ENCODE data around the gene PHAF1.
"Not testable (repeated sequence)": the region's sequence is repeated elsewhere in the genome, so short reads cannot be mapped to it uniquely, and the experiment has no call there.

Gene PHAF1

DNA sequence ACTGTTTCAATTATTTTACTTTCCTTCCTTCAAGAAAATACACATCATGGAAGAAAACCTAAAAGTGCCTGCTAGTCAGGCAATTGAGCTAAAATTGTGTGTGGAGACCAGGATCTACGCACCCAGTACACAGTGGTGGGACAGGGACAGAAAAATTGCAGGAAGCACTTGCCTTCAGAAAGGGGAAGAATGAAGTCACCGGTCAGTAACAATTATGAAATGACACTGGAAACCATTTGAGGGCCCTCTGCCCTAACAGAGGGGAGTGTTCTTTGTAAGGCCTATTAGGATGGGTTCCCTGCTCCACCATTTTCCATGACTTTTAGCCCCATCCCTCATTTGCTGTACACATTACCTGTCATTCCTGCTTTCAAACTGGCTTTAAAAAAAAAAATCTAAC is 4.5 kb upstream of the PHAF1 start:
- DNase-seq (ENCODE audit: low read depth) = no peak

- DNase-seq (ENCODE audit: low read depth) = no peak
Observed at GRCh38 chr16:67105881-67106280, 3.9 kb upstream of the PHAF1 start.

GRCh38 chr16:67108489-67108888 is 1.3 kb upstream of the PHAF1 start:
- DNase-seq (ENCODE audit: low read depth) = no peak

DNA sequence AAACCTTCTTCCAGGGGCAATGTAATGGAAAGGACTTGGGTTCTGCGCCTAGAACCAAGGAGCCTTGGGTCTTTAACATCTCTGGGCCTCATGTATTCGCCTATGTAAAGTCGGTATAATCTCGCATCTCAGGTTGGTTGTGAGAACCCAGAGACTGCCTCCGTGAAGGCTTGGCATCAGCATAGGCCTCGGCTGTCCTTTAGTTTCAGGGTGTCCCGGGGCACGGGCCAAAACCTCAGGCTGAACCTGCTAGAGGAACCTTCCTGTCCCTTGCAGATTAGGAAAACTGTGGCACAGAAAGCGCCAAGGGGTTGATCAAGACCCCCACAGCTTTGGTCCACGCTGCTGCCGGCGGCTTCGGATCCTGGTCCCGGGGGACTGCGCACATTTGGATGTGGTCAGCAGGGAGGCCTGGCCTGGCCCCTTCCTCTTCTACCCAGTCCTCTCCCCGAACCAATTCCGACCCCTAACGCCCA is 772 bp upstream of the PHAF1 start:
- no peak for DNase-seq (ENCODE audit: low read depth)

GRCh38 chr16:67111951-67112444 is 2.3 kb downstream of the PHAF1 start:
- no peak for DNase-seq (ENCODE audit: low read depth)

GRCh38 chr16:67112591-67113399 is 3.1 kb downstream of the PHAF1 start:
- DNase-seq (ENCODE audit: low read depth) = no peak

DNA sequence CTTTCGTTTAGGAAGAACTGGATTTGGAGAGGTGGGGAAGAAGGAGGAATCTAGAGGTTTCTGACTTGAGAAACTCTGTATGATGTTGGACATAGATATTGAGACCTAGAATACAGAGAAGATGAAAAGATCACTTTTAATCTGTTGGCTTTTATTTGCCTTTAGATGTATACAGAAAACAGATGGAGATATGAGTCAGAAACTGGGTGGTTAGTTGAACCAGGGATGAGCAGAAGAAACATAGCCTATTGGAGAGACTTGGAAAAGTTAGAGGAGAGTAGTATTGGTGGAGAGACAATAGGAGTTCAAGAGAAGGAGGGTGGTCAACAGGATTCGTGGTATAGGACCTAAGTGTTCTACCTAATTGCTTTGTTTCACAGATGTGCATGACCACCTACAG is 5.1 kb downstream of the PHAF1 start:
- no peak for DNase-seq (ENCODE audit: low read depth)

- DNase-seq (ENCODE audit: low read depth) = no peak
Observed at GRCh38 chr16:67115639-67116038, 5.9 kb downstream of the PHAF1 start.

DNA sequence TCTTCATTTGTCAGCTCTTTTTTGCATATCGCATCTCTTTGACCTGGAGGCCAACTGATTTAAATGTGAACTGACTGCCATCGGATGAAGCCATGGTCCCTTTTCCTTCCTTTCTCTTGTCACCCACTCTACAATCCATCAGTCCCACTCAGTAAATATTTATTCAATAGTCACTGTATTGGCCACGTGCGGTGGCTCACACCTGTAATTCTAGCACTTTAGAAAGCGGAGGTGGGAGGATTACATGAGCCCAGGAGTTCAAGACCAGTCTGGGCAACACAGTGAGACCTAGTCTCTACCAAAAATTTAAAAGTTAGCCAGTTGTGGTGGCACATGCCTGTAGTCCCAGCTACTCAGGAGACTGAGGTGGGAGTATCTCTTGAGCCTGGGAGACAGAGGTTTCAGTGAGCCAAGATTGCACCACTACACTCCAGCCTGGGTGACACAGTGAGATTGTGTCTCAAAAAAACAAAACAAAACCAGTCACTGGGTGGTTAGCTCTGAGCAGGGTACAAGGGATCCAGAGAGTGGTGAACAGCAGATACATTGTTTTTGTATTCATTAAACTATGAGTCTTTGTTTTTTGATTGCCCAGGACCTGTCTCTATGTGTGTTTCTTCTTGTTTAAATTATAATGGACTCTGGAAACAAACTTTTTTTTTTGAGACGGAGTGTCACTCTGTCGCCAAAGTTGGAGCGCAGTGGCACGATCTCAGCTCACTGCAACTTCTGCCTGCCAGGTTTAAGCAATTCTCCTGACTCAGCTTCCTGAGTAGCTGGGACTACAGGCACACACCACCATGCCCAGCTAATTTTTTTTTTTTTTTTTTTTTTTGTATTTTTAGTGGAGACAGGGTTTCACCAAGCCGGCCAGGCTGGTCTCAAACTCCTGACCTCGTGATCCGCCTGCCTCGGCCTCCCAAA is 6.9 kb downstream of the PHAF1 start:
- no peak for DNase-seq (ENCODE audit: low read depth)

DNA sequence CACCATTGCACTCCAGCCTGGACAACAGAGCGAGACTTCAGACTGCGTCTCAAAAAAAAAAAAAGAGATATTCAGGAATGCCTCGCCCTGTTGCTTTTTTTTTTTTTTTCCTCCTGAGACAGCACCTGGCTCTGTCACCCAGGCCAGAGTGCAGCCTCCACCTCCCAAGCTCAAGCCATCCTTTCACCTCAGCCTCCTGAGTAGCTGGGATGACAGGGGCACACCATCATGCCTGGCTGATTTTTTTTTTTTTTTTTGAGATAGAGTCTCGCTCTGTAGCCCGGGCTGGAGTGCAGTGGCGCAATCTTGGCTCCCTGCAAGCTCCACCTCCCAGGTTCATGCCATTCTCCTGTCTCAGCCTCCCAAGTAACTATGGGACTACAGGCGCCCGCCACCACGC is 8.0 kb downstream of the PHAF1 start:
- no peak for DNase-seq (ENCODE audit: low read depth)

DNA sequence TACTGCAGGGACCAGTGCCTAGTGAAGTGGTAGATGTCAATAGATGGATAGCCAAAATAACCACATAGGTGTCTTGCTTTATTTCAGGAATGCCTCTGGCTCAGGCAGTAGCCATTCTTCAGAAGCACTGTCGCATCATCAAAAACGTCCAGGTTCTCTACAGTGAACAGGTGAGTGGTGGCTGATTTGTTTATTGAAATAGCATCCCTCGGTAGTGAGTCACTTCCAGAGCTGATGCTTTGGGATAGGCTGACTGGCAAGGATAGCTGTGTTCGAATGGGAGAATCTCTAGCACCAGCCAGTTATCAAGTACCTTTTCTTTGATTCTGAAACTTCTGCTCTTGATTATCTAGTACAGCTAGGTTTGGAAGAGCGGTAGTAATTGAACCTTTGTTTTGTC is 10.3 kb downstream of the PHAF1 start:
- no peak for DNase-seq (ENCODE audit: low read depth)

- not testable (repeated sequence) for DNase-seq (ENCODE audit: low read depth)
Observed at GRCh38 chr16:67122799-67123198, 13.1 kb downstream of the PHAF1 start.

DNA sequence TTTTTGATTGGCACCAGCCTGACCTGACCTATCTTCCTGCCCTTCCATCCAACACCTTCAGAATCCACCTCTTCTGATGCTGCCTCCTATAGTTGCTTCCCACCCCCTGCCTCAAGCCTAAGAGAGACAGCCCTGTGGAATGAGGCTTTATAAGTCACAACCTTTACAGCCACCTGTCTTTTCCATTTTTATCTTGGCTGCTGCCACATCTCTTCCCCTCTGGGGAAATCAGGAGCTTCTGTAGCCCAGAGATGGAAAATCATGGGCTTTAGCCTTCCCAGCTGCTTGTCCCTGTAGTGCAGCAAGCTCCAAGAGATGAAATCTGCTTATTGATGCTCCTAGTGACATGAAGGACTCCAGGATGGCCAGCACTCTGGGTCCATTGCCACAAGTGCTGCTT is 18.7 kb downstream of the PHAF1 start:
- no peak for DNase-seq (ENCODE audit: low read depth)

DNA sequence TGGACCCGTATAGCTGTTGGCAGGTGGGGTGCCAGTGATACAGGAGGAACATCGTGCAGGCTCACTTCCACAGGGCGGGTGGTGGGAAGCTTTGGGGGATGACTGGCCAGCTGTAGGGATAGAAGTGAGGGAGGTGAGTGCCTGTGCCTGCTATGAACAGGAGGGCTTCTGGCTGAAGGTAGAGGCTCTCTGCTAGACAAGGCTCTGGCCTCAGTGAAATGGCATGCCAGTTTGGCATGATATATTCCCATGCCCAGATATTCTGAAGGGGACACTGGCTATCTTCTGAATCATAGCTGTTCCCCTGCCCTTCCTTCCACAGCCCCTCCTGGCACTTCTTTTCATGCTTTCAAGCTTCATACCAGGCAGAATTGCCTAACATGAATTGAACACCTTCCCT is 19.1 kb downstream of the PHAF1 start:
- no peak for DNase-seq (ENCODE audit: low read depth)

DNA sequence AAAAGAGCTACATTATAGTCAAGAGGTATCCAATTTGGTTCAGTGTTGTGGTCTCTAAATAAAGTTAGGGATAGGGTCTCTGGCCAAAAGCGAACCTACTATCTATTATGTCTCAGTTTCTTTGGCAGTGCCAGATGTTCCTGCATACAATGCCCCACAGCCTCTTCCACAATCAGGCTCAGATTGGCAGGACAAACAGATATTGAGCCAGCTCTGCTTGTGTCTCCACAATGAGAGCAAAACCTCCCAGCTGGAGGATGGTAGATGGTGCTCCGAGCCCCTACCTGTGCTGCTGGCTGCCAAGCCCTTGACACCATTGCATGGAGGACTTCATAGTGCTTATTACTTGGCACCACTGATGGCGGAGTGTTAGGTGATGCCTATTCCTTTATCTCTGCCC is 19.7 kb downstream of the PHAF1 start:
- DNase-seq (ENCODE audit: low read depth) = no peak

- no peak for DNase-seq (ENCODE audit: low read depth)
Observed at GRCh38 chr16:67137605-67138004, 27.9 kb downstream of the PHAF1 start.

DNA sequence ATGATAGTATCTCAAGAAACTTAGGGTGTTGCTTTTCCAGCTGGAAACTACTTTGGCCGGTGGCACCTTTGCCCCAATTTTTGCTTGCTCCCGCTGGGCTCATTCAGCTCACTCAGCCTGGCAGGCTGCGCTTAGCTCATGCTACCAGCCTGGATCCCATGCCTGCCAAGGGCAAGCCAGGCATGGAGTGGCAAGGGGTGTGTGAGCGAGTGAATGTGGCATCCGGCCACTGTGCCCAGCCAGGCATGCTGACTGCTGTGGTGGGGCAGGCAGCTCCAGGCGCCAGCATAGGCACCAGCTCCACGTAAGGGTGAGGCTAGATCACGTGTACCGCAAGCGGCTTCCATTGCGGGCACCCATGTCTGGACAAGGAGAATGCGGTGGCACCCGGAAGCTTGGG is 31.6 kb downstream of the PHAF1 start:
- DNase-seq (ENCODE audit: low read depth) = no peak

DNA sequence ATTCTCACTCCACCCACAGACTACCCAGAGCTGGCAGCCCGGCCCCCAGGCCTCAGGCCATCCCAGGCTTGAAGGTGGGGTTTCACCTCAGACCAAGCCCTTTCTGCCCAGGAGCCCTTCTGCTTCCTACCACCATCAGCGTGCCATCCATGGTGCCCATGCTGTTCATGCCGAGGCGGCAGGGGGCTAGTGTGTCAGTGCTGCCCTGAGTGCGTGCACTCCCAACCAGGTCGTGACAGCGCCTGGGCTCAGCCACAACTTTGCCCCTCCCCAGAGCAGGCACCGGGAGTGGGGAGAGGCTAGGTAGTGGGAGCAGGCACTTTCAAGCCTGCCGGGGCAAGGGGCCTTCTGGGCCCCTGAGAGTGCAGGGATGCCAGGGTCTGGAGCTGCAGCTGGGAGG is 32.6 kb downstream of the PHAF1 start:
- no peak for DNase-seq (ENCODE audit: low read depth)

- no peak for DNase-seq (ENCODE audit: low read depth)
Observed at GRCh38 chr16:67144943-67145342, 35.2 kb downstream of the PHAF1 start.

DNA sequence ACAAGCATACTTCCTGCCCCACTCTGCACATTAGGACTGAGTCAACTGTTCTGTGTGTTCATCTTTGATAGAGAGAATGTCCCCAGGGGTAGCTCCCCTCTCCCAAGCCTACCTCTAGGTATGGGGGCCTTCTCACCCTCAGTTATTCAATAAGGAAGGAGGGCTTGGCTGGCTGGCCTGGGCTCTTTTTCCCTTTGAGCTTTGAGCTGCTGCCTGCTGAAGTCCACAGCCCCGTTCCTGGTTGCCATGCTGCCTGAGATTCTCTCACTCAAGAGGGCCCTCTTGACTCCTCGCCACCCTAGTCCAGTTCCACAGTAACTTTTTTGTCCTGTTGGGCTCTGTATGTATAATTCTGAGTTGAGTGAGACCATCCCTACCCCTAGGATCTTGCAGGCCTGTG is 36.0 kb downstream of the PHAF1 start:
- no peak for DNase-seq (ENCODE audit: low read depth)

GRCh38 chr16:67146523-67147357 is 37.0 kb downstream of the PHAF1 start:
- no peak for DNase-seq (ENCODE audit: low read depth)

Measured in stimulated activated CD8-positive, alpha-beta memory T cell treated with anti-CD3 and anti-CD28 coated beads, Interleukin-7, amount 100 ng/mL, for 24 hours (primary cell).